Measurements from ENCODE around the gene PAFAH1B2.

GRCh38 chr11:117225553-117226170 is 81.6 kb downstream of the PAFAH1B2 start:
- no peak for TF ChIP-seq POLR2AphosphoS5 (IDR thresholded peaks at IDR 0.05)
- TF ChIP-seq, protein P1, sequence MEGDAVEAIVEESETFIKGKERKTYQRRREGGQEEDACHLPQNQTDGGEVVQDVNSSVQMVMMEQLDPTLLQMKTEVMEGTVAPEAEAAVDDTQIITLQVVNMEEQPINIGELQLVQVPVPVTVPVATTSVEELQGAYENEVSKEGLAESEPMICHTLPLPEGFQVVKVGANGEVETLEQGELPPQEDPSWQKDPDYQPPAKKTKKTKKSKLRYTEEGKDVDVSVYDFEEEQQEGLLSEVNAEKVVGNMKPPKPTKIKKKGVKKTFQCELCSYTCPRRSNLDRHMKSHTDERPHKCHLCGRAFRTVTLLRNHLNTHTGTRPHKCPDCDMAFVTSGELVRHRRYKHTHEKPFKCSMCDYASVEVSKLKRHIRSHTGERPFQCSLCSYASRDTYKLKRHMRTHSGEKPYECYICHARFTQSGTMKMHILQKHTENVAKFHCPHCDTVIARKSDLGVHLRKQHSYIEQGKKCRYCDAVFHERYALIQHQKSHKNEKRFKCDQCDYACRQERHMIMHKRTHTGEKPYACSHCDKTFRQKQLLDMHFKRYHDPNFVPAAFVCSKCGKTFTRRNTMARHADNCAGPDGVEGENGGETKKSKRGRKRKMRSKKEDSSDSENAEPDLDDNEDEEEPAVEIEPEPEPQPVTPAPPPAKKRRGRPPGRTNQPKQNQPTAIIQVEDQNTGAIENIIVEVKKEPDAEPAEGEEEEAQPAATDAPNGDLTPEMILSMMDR (IDR thresholded peaks at IDR 0.05) = no peak
